SIG-M5 (cell line): ENCODE measurements around the gene PLXNA4.

Experiments used
- DNase-seq: peaks from one replicate; lab custom pipeline; 2025; lab: John Stamatoyannopoulos, UW

PLXNA4 gene

GRCh38 chr7:132533916-132534315 is 42.4 kb downstream of the PLXNA4 start:
- DNase-seq: no peak

- no peak for DNase-seq
Measured at GRCh38 chr7:132532281-132532680, 44.0 kb downstream of the PLXNA4 start.

- no peak for DNase-seq
Measured at GRCh38 chr7:132531562-132531961, 44.7 kb downstream of the PLXNA4 start.

GRCh38 chr7:132528695-132529094 is 47.6 kb downstream of the PLXNA4 start:
- DNase-seq: no peak

GRCh38 chr7:132527467-132528410 is 48.5 kb downstream of the PLXNA4 start:
- no peak for DNase-seq

GRCh38 chr7:132526111-132526740 is 50.0 kb downstream of the PLXNA4 start:
- DNase-seq: no peak

- DNase-seq: no peak
Measured at GRCh38 chr7:132521423-132521822, 54.8 kb downstream of the PLXNA4 start.

GRCh38 chr7:132520591-132521280 is 55.5 kb downstream of the PLXNA4 start:
- no peak for DNase-seq

- DNase-seq: no peak
Measured at GRCh38 chr7:132519936-132520335, 56.3 kb downstream of the PLXNA4 start.

- no peak for DNase-seq
Measured at GRCh38 chr7:132518839-132519173, 57.5 kb downstream of the PLXNA4 start.

GRCh38 chr7:132518102-132518838 is 58.0 kb downstream of the PLXNA4 start:
- DNase-seq: no peak

- DNase-seq: no peak
Measured at GRCh38 chr7:132516042-132516840, 60.0 kb downstream of the PLXNA4 start.

GRCh38 chr7:132515181-132515580 is 61.1 kb downstream of the PLXNA4 start:
- DNase-seq: no peak

- no peak for DNase-seq
Measured at GRCh38 chr7:132514430-132514829, 61.8 kb downstream of the PLXNA4 start.

- no peak for DNase-seq
Measured at GRCh38 chr7:132511921-132512320, 64.3 kb downstream of the PLXNA4 start.

- no peak for DNase-seq
Measured at GRCh38 chr7:132511387-132511786, 64.9 kb downstream of the PLXNA4 start.

- DNase-seq: no peak
Measured at GRCh38 chr7:132509643-132510042, 66.6 kb downstream of the PLXNA4 start.

GRCh38 chr7:132508724-132509353 is 67.4 kb downstream of the PLXNA4 start:
- DNase-seq: no peak

GRCh38 chr7:132504852-132505251 is 71.4 kb downstream of the PLXNA4 start:
- DNase-seq: no peak

GRCh38 chr7:132504071-132504470 is 72.2 kb downstream of the PLXNA4 start:
- no peak for DNase-seq

GRCh38 chr7:132503415-132503814 is 72.9 kb downstream of the PLXNA4 start:
- no peak for DNase-seq
